HL-60/S4 (cell line): Measurements from ENCODE around the gene SDK1.

ENCODE experiments used
- in situ Hi-C: fragments of 300-500 bp; cut with MboI; formaldehyde crosslinking; loops from 2 replicates; pipeline ENCODE4 v1.14.3; 2022; ENCODE audit warnings: low sequenced_read_pairs

Gene SDK1

GRCh38 chr7:4179688-4180380 is 878.8 kb downstream of the SDK1 start:
- in situ Hi-C loops, result no loop called here

DNA sequence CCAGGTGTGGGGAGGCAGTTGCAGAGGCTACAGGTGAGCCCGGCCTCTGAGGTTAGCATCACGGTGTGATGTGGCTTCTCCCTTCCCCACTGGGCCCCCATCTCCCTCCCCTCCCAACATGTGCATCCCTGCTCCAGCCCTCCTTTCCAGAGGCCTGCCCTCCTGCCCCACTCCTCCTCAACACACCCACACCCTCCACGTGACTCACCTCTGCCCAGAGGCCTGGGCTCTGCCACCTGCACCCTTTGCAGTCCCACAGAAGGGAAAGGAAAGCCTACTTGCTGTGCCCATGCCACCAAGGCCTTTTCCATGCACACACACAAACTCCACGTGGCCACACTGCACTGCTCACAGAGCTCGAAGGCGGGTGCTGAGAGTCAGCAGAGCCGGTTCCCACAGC is 880.4 kb downstream of the SDK1 start:
- in situ Hi-C loops, result no loop called here

- in situ Hi-C loops, result no loop called here
Measured at GRCh38 chr7:4182605-4183300, 881.7 kb downstream of the SDK1 start.

DNA sequence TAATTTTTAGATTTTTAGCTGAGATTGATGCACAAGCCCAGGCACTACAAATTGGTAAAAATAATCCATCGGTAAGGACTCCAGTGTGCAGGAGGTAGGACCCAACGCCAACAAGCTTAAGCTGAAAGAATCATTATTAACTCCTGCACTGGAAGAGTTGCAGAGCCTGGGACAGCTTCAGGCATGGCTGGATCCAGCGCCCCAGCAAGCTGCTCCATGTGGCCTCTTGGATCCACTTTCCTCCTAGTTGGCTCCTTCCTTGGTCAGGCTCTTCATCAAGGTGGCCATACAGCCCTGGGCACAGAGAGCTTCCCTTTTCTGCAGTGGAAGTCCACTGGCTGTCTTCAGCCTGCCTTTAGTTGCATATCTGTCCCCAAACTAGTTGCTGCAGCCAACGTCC is 883.6 kb downstream of the SDK1 start:
- in situ Hi-C loops, result no loop called here

GRCh38 chr7:4185136-4185535 is 884.1 kb downstream of the SDK1 start:
- in situ Hi-C loops, result no loop called here

DNA sequence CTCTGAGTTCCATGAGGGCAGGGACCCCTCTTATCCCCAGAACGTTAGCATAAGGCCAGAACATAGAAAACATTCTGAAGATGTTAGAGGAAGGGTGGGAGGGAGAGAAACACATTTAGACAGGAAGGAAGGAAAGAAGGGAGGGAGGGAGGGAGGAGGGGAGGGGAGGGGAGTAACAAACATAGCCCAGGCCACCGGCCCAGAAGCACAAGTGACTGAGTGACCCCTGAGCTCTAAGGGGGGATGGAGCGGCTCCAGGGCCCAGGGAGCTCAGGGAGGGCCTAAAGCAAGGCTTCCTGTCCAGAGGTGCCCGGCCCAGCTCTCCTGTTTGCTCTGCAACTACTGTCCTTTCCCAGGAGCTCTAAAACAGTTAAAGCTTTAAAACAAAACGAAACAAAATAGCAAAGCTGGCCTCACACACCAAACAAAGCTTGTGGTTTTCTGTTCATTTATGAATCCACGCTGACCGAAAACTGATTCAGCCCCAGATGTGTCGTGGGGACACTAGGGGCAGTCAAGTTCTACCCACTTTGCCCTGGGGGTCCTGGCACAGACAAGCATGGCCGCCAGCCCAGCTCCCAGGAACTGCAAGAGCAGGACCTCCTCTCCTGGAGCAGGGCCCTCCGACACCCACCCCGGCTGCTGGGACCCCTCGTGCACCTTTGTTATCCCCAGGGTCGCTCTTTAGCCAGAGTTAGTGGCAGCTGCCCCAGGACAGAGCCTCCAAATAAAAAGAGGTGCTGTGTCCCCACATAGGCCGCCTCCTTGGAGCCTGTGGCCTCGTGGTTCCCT is 884.9 kb downstream of the SDK1 start:
- in situ Hi-C loops, result no loop called here

- in situ Hi-C loops, result no loop called here
Measured at GRCh38 chr7:4186513-4186780, 885.4 kb downstream of the SDK1 start.

DNA sequence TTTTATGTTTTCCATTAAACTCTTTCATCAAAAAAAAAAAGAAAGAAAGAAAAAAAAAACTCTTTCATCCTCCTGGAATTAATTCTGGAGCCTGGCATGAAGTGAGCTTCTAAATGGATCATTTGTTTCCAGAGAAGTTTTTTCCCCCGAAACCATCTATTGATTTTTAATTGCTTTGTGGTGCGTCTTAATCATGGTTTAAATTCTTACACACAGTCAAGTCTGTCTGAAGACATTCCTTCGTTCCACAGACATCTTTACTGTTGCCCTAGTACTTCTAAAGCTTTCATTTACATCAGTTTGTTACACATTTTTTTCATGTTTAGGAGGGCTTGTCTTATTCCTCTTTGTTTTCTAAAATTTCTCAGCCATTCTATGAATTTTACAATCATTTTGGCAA is 887.6 kb downstream of the SDK1 start:
- in situ Hi-C loops, result no loop called here

- in situ Hi-C loops, result no loop called here
Measured at GRCh38 chr7:4189131-4189570, 888.1 kb downstream of the SDK1 start.

- in situ Hi-C loops, result no loop called here
Measured at GRCh38 chr7:4190010-4190981, 889.2 kb downstream of the SDK1 start.

DNA sequence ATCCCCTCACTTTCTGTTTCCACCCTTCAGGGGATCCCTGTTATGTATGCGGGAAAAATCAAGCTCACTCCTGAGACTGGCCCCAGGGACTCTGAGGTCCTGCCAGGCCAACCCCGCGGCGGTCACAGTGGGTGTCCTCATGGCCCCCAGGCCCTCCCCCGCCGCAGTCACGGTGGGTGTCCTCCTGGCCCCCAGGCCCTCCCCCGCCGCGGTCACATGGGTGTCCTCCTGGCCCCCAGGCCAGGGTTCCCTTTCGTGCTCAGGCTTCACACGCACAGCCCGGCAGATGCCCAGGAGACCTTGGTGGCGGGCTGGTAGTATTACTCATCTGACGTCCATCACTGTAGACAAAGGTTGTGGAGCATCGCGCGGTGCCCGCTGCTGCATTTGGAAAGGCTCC is 890.0 kb downstream of the SDK1 start:
- in situ Hi-C loops, result no loop called here

GRCh38 chr7:4191525-4191924 is 890.5 kb downstream of the SDK1 start:
- in situ Hi-C loops, result no loop called here

- in situ Hi-C loops, result no loop called here
Measured at GRCh38 chr7:4195660-4196059, 894.6 kb downstream of the SDK1 start.

GRCh38 chr7:4196121-4196819 is 895.2 kb downstream of the SDK1 start:
- in situ Hi-C loops, result no loop called here

GRCh38 chr7:4198301-4198700 is 897.2 kb downstream of the SDK1 start:
- in situ Hi-C loops, result no loop called here

- in situ Hi-C loops, result no loop called here
Measured at GRCh38 chr7:4200546-4201094, 899.6 kb downstream of the SDK1 start.

DNA sequence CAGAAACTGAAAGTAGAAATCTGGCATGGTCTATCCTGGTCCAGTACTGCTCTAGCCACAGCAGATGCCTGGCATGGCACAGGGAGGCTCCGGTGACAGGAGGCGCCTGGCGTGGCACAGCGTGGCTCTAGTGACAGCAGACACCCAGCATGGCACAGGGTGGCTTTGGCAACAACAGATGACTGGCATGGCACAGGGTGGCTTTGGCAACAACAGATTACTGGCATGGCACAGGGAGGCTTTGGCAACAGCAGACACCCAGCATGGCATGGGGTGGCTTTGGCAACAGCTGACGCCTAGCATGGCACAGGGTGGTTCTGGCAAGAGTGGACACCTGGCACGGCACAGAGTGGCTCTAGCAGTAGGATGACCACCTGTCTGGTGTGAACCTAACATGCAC is 900.5 kb downstream of the SDK1 start:
- in situ Hi-C loops, result no loop called here

GRCh38 chr7:4202154-4202736 is 901.2 kb downstream of the SDK1 start:
- in situ Hi-C loops, result no loop called here

- in situ Hi-C loops, result no loop called here
Measured at GRCh38 chr7:4202954-4203353, 901.9 kb downstream of the SDK1 start.
